Amniotic stem cell (primary cell): ENCODE measurements around the gene PARP12.
A peak's percentile ranks its signal among the peaks of the same experiment; 100 is the strongest.

Experiments used
- DNase-seq: peaks from one replicate; lab custom pipeline; 2025; lab: John Stamatoyannopoulos, UW

The PARP12 gene

GRCh38 chr7:140035400-140036223 is 27.1 kb downstream of the PARP12 start:
- DNase-seq = peak; percentile 67

- no peak for DNase-seq
Observed at GRCh38 chr7:140034421-140034820, 28.3 kb downstream of the PARP12 start.

- no peak for DNase-seq
Observed at GRCh38 chr7:140033779-140034363, 28.9 kb downstream of the PARP12 start.

GRCh38 chr7:140033036-140033435 is 29.7 kb downstream of the PARP12 start:
- peak; percentile 19 for DNase-seq

- no peak for DNase-seq
Observed at GRCh38 chr7:140031364-140031763, 31.4 kb downstream of the PARP12 start.

- DNase-seq = no peak
Observed at GRCh38 chr7:140029072-140029471, 33.7 kb downstream of the PARP12 start.

- no peak for DNase-seq
Observed at GRCh38 chr7:140028311-140028710, 34.4 kb downstream of the PARP12 start.

- DNase-seq = no peak
Observed at GRCh38 chr7:140027858-140028257, 34.9 kb downstream of the PARP12 start.

- DNase-seq = no peak
Observed at GRCh38 chr7:140026935-140027334, 35.8 kb downstream of the PARP12 start.

- no peak for DNase-seq
Observed at GRCh38 chr7:140025814-140026433, 36.8 kb downstream of the PARP12 start.

- DNase-seq = no peak
Observed at GRCh38 chr7:140025241-140025640, 37.5 kb downstream of the PARP12 start.

GRCh38 chr7:140024585-140024984 is 38.2 kb downstream of the PARP12 start:
- DNase-seq = no peak

GRCh38 chr7:140023728-140024127 is 39.0 kb downstream of the PARP12 start:
- no peak for DNase-seq

GRCh38 chr7:140022582-140023211 is 40.1 kb downstream of the PARP12 start:
- DNase-seq = no peak

- DNase-seq = no peak
Observed at GRCh38 chr7:140021603-140022002, 41.1 kb downstream of the PARP12 start.

GRCh38 chr7:140019606-140020005 is 43.1 kb downstream of the PARP12 start:
- no peak for DNase-seq

- no peak for DNase-seq
Observed at GRCh38 chr7:140019172-140019571, 43.6 kb downstream of the PARP12 start.

- DNase-seq = no peak
Observed at GRCh38 chr7:140018125-140019043, 44.4 kb downstream of the PARP12 start.

GRCh38 chr7:140017543-140017942 is 45.2 kb downstream of the PARP12 start:
- DNase-seq = no peak

GRCh38 chr7:140017034-140017433 is 45.7 kb downstream of the PARP12 start:
- DNase-seq = no peak

GRCh38 chr7:140016540-140016939 is 46.2 kb downstream of the PARP12 start:
- no peak for DNase-seq
